NT2/D1 (cell line): ENCODE data around the gene ZNF385C.

Experiments
- DNase-seq: peaks from one replicate; pipeline ENCODE4 v3.0.0-alpha.2; 2011; ENCODE audit warnings: low read depth, low spot score
- H3K27me3 ChIP-seq: 2 replicates; pipeline ENCODE4 v1.6.0; 2011; ENCODE audit warnings: mild to moderate bottlenecking; ENCODE audit not compliant: insufficient read length, insufficient read depth
- H3K36me3 ChIP-seq: 2 replicates; pipeline ENCODE4 v1.6.1; 2011; ENCODE audit warnings: mild to moderate bottlenecking, low read length, mixed read lengths; ENCODE audit not compliant: insufficient read depth, insufficient read length
- H3K4me1 ChIP-seq: 2 replicates; pipeline ENCODE4 v1.5.1; 2011; ENCODE audit not compliant: insufficient read depth, insufficient read length
- H3K4me3 ChIP-seq: 2 replicates; pipeline ENCODE4 v1.5.1; 2011; ENCODE audit warnings: low read depth; ENCODE audit not compliant: insufficient read length
- H3K9ac ChIP-seq: 2 replicates; pipeline ENCODE4 v1.6.0; 2011; ENCODE audit warnings: low read depth; ENCODE audit not compliant: insufficient read length
- H3K9me3 ChIP-seq: 2 replicates; pipeline ENCODE4 v1.5.1; 2011; ENCODE audit warnings: mild to moderate bottlenecking, low read length; ENCODE audit not compliant: insufficient read depth
- SUZ12 ChIP-seq: IDR thresholded peaks from 2 replicates; pipeline ENCODE4 v1.6.1; 2011; ENCODE audit not compliant: insufficient read length, insufficient read depth; ENCODE audit errors: extremely low read depth
- YY1 ChIP-seq: IDR thresholded peaks from 2 replicates; pipeline ENCODE4 v1.6.1; 2011; ENCODE audit not compliant: insufficient read length, insufficient read depth
- ZNF274 ChIP-seq: IDR thresholded peaks from 2 replicates; pipeline ENCODE4 v1.6.1; 2011; ENCODE audit warnings: mild to moderate bottlenecking, low read depth, low read length

Gene ZNF385C

GRCh38 chr17:41986634-41987033 lies 111.6 kb downstream of the ZNF385C start:
- DNase-seq, result no peak
- Histone ChIP-seq H3K4me3 (no peak overlapping the region), H3K9ac (no peak overlapping the region), H3K9me3 (no peaks in the 10 kb centered on the region), H3K4me1 (no peaks in the 10 kb centered on the region), H3K36me3 (peaks cover 97% of the 10 kb centered on the region), H3K27me3 (no peaks in the 10 kb centered on the region)
- TF ChIP-seq ZNF274 (no peak), SUZ12 (no peak), YY1 (no peak)

GRCh38 chr17:41985919-41986318 lies 112.4 kb downstream of the ZNF385C start:
- H3K4me1 ChIP-seq, result no peaks in the 10 kb centered on the region
- H3K27me3 ChIP-seq, result no peaks in the 10 kb centered on the region
- H3K9me3 ChIP-seq, result no peaks in the 10 kb centered on the region
- no peak overlapping the region for H3K4me3 ChIP-seq
- H3K36me3 ChIP-seq, result peaks cover 97% of the 10 kb centered on the region
- H3K9ac ChIP-seq, result no peak overlapping the region
- TF ChIP-seq ZNF274 (no peak), SUZ12 (no peak), YY1 (no peak)
- no peak for DNase-seq

- Histone ChIP-seq H3K9ac (no peak overlapping the region), H3K27me3 (no peaks in the 10 kb centered on the region), H3K4me1 (no peaks in the 10 kb centered on the region), H3K36me3 (peaks cover 95% of the 10 kb centered on the region), H3K9me3 (no peaks in the 10 kb centered on the region), H3K4me3 (no peak overlapping the region)
- no peak for DNase-seq
- TF ChIP-seq ZNF274 (no peak), SUZ12 (no peak), YY1 (no peak)
These were observed 113.8 kb downstream of the ZNF385C start for GRCh38 chr17:41984454-41984853.

- Histone ChIP-seq H3K9me3 (no peaks in the 10 kb centered on the region), H3K36me3 (peaks cover 84% of the 10 kb centered on the region), H3K4me1 (no peaks in the 10 kb centered on the region), H3K27me3 (no peaks in the 10 kb centered on the region), H3K9ac (no peak overlapping the region), H3K4me3 (no peak overlapping the region)
- DNase-seq, result no peak
- TF ChIP-seq YY1 (no peak), ZNF274 (no peak), SUZ12 (no peak)
These were observed 116.1 kb downstream of the ZNF385C start for GRCh38 chr17:41982026-41982760.

GRCh38 chr17:41977991-41978390 lies 120.3 kb downstream of the ZNF385C start:
- no peak for DNase-seq
- no peak overlapping the region for H3K4me3 ChIP-seq
- no peak overlapping the region for H3K9ac ChIP-seq
- no peaks in the 10 kb centered on the region for H3K4me1 ChIP-seq
- no peaks in the 10 kb centered on the region for H3K27me3 ChIP-seq
- peaks cover 86% of the 10 kb centered on the region for H3K36me3 ChIP-seq
- no peaks in the 10 kb centered on the region for H3K9me3 ChIP-seq
- TF ChIP-seq YY1 (no peak), SUZ12 (no peak)

- TF ChIP-seq SUZ12 (no peak), YY1 (no peak), ZNF274 (no peak)
- H3K4me1 ChIP-seq, result no peaks in the 10 kb centered on the region
- H3K9ac ChIP-seq, result no peak overlapping the region
- H3K27me3 ChIP-seq, result no peaks in the 10 kb centered on the region
- H3K36me3 ChIP-seq, result peaks cover 83% of the 10 kb centered on the region
- H3K4me3 ChIP-seq, result no peak overlapping the region
- H3K9me3 ChIP-seq, result no peaks in the 10 kb centered on the region
- no peak for DNase-seq
These were observed 122.0 kb downstream of the ZNF385C start for GRCh38 chr17:41976142-41976768.
